ENCODE results near the gene SNX12. TPM values are rescaled to one million over a fixed set of nuclear protein-coding genes. Genes with fewer than 3 reads are reported as not detected.

Gene SNX12
- total RNA-seq, 1 donor from 2014 or later = 25.0 TPM

DNA sequence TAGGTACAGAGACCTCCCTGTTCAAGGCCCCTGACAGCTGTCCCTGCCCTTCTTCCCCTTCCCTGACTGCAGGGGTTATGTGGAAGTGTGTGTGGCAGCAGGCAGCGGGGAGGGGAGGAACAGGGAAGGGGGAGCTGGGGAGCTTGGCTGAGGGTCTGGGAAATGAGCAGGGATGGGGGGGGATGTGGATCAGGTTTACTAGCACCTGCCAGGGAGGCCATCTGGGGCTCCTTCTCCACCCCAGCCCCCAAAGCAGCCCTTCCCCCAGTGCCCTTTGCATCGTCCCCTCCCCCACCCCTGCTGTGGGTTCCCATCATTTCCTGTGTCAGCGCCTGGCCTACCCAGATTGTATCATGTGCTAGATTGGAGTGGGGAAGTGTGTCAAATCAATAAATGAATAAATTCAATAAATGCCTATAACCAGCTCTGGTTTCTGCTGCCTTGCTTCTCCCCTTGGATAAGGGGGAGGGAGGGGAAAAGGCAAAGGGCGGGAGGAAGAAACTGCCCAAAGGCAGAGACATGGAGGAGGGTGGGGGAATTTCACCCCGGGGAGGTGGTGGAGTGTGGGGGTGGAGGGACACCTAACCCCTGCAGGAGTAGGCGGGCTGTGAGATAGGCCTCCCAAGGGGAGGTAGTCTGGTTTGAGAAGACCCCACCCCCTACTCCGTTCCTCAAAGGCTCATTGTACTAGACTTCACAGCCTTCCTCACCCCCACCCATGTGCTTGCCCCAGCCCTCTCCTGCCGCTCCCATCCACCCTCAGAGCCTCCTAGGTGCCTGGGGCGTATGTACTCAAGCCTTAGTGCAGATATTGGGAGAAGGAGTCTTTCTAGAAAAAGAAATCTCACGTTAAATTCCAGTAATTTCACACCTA, 35.2 kb upstream of the SNX12 start:
- Histone ChIP-seq H3K36me3 (no peaks in the 10 kb centered on the region), H3K27ac (peak overlapping the region; percentile 49)
- intact Hi-C loops (cut with DNase I) = no loop called here

DNA sequence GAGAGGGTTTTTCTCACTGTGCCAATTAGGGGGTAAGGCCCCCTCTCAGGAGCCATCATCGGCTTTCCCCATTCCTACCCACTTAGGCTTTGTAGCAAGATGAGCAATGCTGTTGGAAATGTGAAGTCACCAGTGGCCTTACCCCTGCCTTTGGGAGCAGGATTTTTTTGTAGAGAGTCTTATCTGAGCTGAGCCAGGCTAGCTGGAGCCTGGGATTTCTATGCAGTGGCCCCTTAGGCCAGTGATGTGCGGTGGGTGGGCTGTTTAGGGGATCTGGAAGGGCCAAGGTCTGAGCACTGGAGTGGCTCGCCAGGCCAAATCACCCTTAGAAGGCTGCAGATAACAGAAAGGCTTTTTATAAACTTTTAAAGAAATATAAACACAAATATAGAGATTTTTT, 34.2 kb upstream of the SNX12 start:
- Histone ChIP-seq H3K4me3 (no peak overlapping the region), H3K4me1 (peaks cover 20% of the 10 kb centered on the region), H3K27ac (no peak overlapping the region), H3K27me3 (peaks cover 3% of the 10 kb centered on the region), H3K9me3 (no peaks in the 10 kb centered on the region), H3K36me3 (no peaks in the 10 kb centered on the region)
- TF ChIP-seq POLR2AphosphoS5 (IDR thresholded peaks at IDR 0.05; ENCODE audit: insufficient read depth in 1 of 2, low read depth in 1 of 2) = no peak
- TF ChIP-seq CTCF (IDR thresholded peaks at IDR 0.05) = no peak
- no peak for TF ChIP-seq POLR2A (IDR thresholded peaks at IDR 0.05)
- DNase-seq (ENCODE audit: extremely low spot score in 2 of 2) = no peak
- intact Hi-C loops (cut with DNase I) = no loop called here

More for the DNA sequence above, 35.2 kb upstream of the SNX12 start:
- no peak for DNase-seq (ENCODE audit: extremely low spot score in 2 of 2)
- peaks cover 3% of the 10 kb centered on the region for H3K27me3 ChIP-seq
- TF ChIP-seq CTCF (IDR thresholded peaks at IDR 0.05) = no peak
- H3K9me3 ChIP-seq = no peaks in the 10 kb centered on the region
- H3K4me1 ChIP-seq = peaks cover 12% of the 10 kb centered on the region
- H3K4me3 ChIP-seq = peak overlapping the region in 1 of 2 donors; percentile 4

DNA sequence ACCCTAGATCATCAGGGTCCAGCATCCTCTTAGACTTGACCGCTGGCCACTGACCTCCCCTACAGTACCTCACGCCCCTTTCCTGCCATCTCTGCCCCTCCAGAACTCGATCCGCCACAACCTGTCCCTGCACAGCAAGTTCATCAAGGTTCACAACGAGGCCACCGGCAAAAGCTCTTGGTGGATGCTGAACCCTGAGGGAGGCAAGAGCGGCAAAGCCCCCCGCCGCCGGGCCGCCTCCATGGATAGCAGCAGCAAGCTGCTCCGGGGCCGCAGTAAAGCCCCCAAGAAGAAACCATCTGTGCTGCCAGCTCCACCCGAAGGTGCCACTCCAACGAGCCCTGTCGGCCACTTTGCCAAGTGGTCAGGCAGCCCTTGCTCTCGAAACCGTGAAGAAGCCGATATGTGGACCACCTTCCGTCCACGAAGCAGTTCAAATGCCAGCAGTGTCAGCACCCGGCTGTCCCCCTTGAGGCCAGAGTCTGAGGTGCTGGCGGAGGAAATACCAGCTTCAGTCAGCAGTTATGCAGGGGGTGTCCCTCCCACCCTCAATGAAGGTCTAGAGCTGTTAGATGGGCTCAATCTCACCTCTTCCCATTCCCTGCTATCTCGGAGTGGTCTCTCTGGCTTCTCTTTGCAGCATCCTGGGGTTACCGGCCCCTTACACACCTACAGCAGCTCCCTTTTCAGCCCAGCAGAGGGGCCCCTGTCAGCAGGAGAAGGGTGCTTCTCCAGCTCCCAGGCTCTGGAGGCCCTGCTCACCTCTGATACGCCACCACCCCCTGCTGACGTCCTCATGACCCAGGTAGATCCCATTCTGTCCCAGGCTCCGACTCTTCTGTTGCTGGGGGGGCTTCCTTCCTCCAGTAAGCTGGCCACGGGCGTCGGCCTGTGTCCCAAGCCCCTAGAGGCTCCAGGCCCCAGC, 32.7 kb upstream of the SNX12 start:
- no peak for DNase-seq (ENCODE audit: extremely low spot score in 2 of 2)
- H3K36me3 ChIP-seq = no peaks in the 10 kb centered on the region
- H3K4me3 ChIP-seq = no peak overlapping the region
- no peaks in the 10 kb centered on the region for H3K9me3 ChIP-seq
- H3K27ac ChIP-seq = no peak overlapping the region
- peaks cover 3% of the 10 kb centered on the region for H3K27me3 ChIP-seq
- peaks cover 29% of the 10 kb centered on the region for H3K4me1 ChIP-seq
- no peak for TF ChIP-seq POLR2AphosphoS5 (IDR thresholded peaks at IDR 0.05; ENCODE audit: insufficient read depth in 1 of 2, low read depth in 1 of 2)
- no peak for TF ChIP-seq CTCF (IDR thresholded peaks at IDR 0.05)
- TF ChIP-seq POLR2A (IDR thresholded peaks at IDR 0.05) = no peak
- intact Hi-C loops (cut with DNase I) = no loop called here

DNA sequence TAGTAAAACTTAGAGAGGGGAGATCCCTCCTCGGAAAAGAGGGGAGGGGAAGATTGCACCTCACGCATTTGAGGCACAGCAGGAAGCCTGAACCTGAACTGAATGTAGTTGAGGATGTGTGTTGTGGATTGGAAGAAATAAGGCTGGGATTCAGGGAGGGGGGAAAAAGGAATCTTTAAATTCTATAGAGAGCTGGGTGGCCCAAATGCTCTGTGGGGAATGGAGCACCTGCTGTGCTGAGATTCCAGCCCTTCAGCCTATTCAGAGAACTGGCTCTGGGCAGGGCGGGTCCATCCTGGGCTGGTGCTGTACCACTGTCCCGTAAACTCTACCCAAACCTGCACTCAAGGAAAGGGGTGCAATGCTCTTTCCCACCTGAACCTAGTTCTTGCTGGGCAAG, 31.6 kb upstream of the SNX12 start:
- Histone ChIP-seq H3K27me3 (peaks cover 3% of the 10 kb centered on the region), H3K27ac (no peak overlapping the region), H3K4me3 (no peak overlapping the region), H3K36me3 (no peaks in the 10 kb centered on the region), H3K4me1 (peaks cover 29% of the 10 kb centered on the region), H3K9me3 (no peaks in the 10 kb centered on the region)
- intact Hi-C loops (cut with DNase I) = no loop called here
- TF ChIP-seq CTCF (IDR thresholded peaks at IDR 0.05) = no peak
- TF ChIP-seq POLR2A (IDR thresholded peaks at IDR 0.05) = no peak
- TF ChIP-seq POLR2AphosphoS5 (IDR thresholded peaks at IDR 0.05; ENCODE audit: insufficient read depth in 1 of 2, low read depth in 1 of 2) = no peak
- DNase-seq (ENCODE audit: extremely low spot score in 2 of 2) = no peak
